LHCN-M2 (cell line): ENCODE measurements around the gene TENM4. TPM values are rescaled to one million over a fixed set of nuclear protein-coding genes. Genes with fewer than 3 reads are reported as not detected.

ENCODE experiments used
- DNase-seq: peaks from one replicate; pipeline ENCODE4 v3.0.0-alpha.2; 2012; ENCODE audit warnings: low read depth
- total RNA-seq: library from RNA; depleted of rRNA; stranded (reverse); fragments of >200 nt; gene quantifications from 2 replicates; pipeline ENCODE4 v1.2.3, GENCODE V29; 2014

The TENM4 gene
- total RNA-seq, 1 experiment from 2014 or later, result 0.06 TPM

- no peak for DNase-seq
Measured at GRCh38 chr11:79304599-79305212, 136.1 kb downstream of the TENM4 start.

DNA sequence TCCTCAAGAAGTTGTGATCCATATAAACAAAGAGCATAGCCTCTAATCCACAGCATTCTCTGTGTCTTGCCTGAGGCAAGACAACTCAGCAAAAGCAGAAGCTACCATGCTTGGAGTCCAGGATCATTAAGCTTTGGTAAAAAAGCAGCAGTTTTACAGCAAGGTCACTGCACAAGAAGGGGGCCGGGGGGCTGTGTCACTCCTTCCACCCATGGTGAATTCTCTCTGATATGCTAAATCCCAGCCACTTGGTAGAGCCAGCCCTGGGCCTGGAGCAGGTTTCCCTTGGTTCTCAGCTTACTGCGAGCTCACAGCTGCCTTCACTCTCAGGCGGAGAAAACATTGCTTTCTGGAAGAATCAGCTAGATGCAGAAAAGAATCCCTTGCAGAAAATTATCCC is 144.7 kb downstream of the TENM4 start:
- no peak for DNase-seq

- no peak for DNase-seq
Measured at GRCh38 chr11:79294845-79295731, 145.7 kb downstream of the TENM4 start.

- DNase-seq, result no peak
Measured at GRCh38 chr11:79291948-79292347, 148.9 kb downstream of the TENM4 start.

DNA sequence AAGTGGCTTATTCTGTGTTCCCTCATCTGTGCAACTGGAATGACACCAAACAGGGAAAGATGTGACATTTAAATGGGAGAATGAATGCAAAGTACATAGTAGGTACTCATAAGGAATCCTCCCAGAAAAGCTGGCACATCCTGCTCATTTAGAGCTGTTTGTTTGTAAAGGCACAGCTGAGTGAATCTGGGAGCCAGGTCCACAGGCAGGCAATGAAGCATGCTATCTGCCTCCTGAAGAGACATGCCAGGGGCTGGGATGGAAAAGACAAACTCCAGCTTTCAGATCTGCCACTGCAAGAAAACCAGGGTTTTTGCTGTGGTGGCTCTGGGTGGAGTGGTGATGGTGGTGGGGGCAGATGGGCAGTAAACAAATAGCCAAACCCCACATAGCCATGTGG is 150.1 kb downstream of the TENM4 start:
- no peak for DNase-seq

- DNase-seq, result no peak
Measured at GRCh38 chr11:79287952-79288351, 152.9 kb downstream of the TENM4 start.

- DNase-seq, result no peak
Measured at GRCh38 chr11:79285756-79286155, 155.1 kb downstream of the TENM4 start.

DNA sequence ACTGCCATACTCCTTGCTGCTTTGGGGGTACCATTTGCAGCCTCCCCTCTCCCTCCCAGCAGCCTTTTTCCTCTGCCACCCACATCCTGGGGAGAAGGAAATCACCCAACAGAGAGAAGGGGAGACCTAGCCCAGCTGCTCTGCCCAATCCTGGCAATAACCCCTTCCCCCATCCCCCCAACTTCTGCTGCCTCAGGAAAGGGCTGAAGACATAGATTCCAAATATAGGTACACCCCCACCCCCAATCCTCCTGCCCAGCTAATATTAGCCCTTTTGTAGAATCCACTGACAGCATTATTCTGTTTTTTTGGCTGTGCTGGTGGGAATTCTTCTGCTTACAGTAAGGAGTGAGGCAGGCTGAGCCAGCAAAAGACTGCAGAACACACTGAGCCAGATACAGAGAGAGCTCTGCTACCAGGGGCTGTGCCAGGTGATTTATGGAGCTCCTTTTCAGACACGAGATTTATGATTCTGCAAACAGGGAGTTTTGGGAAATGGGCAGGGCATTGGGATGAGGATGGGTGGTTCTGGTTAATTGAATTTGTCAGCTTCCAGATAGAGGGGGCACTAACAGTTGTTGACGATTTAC is 164.0 kb downstream of the TENM4 start:
- DNase-seq, result no peak

GRCh38 chr11:79274636-79275331 is 166.0 kb downstream of the TENM4 start:
- no peak for DNase-seq

DNA sequence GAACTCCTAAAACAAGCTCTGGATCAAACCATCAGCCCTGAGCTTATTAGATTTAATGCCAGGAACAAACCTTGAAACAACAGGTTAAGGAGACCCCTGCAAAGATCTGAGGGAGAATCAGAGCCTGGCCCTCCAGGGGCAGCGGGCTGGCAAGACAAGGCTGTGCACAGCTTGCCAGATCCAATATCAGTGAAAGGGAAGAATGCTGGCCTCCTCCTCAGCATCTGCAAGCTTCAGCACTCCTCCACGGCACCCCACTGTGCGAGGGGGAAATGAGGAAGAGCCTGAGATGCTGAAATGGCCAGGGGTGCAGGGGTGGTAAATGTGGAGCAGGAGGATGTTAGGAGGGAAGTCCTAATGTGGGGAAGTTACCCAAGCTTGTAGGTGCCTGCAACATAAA is 167.0 kb downstream of the TENM4 start:
- no peak for DNase-seq

DNA sequence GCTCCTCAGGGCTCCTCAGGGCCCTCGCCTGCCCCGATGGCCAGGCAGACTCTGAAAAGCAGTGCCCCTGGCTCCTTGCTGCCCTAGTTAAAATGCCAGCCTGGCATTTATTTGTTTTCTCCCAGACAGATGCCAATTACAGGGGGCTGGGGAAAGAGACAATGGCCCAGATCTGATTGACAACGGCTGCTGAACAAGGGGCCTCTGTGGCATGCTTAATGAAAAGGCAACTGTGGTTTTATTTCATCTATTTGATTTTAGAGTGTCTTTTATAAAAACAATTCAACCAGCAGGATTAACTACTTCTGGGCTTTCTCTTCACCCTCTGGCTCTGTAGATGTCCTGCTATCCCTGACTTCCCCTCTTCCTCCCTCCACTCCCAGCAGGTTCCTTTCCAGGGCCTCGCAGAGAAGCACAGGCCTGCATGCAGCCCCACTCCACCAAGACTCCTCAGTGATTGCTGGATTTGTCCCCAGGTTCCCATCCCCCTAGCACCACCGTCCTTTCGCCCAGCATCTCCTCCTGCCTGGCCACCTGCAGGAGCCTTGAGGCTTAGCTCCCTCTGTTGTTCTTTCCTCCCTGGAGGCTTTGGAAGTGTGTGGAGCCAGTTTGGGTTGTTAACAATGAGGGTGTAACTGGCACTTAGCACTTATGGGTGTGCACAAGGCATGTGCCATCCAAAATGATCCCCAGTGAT is 171.1 kb downstream of the TENM4 start:
- DNase-seq, result no peak

DNA sequence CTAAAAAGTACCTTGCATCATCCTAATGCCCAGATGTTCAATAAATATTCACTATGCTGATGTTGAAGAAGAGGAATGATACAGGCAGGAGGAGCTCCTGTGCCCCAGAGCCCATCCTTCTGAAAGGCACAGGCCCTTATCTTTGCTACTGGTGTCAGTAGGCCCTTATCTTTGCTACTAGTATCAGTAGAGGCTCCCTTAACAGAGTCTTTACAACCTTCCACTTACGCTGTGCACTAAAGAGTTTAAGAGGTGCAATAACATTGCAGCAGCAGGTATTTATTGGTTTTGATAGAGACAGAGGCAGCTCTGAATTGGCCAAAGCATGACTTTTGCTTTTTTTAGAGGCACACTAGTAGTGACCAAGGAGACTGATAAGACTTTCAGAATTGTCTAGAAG is 174.4 kb downstream of the TENM4 start:
- DNase-seq, result no peak

- DNase-seq, result no peak
Measured at GRCh38 chr11:79265756-79266322, 175.0 kb downstream of the TENM4 start.

GRCh38 chr11:79264284-79264683 is 176.5 kb downstream of the TENM4 start:
- no peak for DNase-seq

DNA sequence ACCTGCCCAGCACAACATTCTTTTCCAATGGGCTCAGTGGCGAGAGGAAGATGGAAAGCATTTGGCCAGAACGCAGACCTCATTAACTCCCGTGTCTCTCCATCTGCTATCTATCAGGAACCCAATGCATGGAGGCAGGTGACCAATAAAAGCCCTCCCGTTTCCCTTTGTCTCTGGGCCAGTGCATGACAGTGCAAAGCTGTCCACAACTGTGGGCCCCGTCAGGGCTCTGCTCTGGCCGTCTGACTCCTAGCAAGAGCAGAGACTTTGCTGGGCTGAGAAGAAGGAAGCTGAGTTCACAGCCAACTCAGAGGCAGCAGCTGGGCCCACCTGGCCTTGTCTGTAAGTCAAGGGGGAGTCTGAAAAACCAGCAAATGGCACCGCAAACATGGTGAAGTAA is 177.8 kb downstream of the TENM4 start:
- DNase-seq, result peak; percentile 18

- no peak for DNase-seq
Measured at GRCh38 chr11:79262221-79262620, 178.6 kb downstream of the TENM4 start.

DNA sequence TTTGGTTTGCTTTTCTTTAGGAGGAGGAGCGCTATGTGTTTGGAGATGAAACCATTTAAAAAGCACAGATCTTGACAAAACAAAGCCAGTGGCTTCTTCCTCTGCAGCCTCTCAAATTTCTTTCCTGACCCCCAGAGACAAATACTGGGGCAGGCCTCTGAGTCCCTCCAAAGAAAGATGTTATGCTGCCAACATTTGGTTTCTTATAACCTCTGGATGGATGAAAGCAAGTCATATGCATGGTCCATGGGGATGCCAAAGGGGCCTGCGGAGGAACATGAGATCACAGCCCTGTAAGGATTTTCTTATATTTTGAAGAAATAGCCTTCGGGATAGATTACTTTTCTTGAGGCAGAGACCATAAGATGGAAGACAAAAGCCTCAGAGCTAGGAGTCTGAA is 179.1 kb downstream of the TENM4 start:
- no peak for DNase-seq

GRCh38 chr11:79259800-79260199 is 181.0 kb downstream of the TENM4 start:
- no peak for DNase-seq

- no peak for DNase-seq
Measured at GRCh38 chr11:79258576-79258975, 182.3 kb downstream of the TENM4 start.

DNA sequence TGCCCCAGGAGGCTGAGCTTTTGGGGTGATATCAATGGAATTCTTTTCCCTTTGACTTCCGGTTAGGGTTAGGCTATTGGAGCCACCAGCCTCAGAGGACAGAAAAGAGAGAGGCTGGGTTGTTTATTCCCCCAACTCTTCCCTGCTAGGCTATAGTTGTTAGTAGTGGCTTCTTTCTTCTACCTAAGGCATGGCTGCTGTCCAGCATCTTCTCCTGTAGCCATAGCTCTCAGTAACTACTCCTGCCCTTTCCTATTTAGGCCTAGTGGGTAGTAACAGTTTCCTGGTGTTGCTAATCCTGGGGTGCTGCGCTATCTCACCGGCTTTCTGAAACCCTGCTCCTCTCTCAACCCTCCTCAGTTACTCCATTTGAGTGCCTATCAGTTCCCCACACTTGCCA is 184.9 kb downstream of the TENM4 start:
- DNase-seq, result no peak

- DNase-seq, result no peak
Measured at GRCh38 chr11:79253280-79253679, 187.6 kb downstream of the TENM4 start.
